ENCODE data around the gene ELOVL7. TPM values are rescaled to one million over a fixed set of nuclear protein-coding genes. Genes with fewer than 3 reads are reported as not detected.

Gene ELOVL7
- total and polyA plus RNA-seq, 2 of the 8 experiments (the other 6 are each of a cell fraction or from before 2014, with no cell fraction given), result 3.1 to 5.1 TPM

DNA sequence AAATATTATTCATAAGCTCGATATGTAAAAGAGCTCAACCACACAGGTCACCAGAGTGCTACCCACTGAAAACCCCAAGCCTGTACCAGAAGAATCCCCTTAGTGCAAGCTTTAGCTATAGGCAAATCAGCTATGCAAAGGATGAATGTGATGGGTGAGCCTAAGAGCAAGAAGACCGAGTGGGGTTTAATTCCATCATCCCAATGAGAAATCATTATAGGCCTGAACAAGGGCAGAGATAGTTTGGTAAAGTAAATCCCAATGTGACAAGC lies 21.8 kb downstream of the ELOVL7 start:
- no peaks in the 10 kb centered on the region for H4K20me1 ChIP-seq (replicated peaks in 1 of 2; ENCODE audit: control insufficient read depth in 1 of 2, insufficient read depth in 2 of 2, low read length in 2 of 2)
- no peak overlapping the region for H2BK120ac ChIP-seq (replicated peaks; ENCODE audit: low read depth, low read length)
- H2BK5ac ChIP-seq (ENCODE audit: low read depth, low read length), result no peak overlapping the region
- no peak overlapping the region for H2AFZ ChIP-seq (ENCODE audit: low read length)
- no peak overlapping the region for H2AK5ac ChIP-seq (ENCODE audit: low read depth, low read length)
- H3K23ac ChIP-seq (ENCODE audit: insufficient read length), result no peak overlapping the region
- H3K9ac ChIP-seq (replicated peaks in 1 of 4; ENCODE audit: extremely low read depth in 1 of 4, low read depth in 3 of 4, low read length in 3 of 4), result no peak overlapping the region
- H4K91ac ChIP-seq (replicated peaks; ENCODE audit: insufficient read length, low read length), result no peak overlapping the region
- H4K8ac ChIP-seq (ENCODE audit: extremely low read depth, insufficient read depth, low read length), result no peak overlapping the region
- 89% methylated on average over 2 of the region's 2 CpGs; no CpG with 5 or more reads in 1 of the 2 experiments for WGBS, 2 experiments (ENCODE audit: extremely low coverage in 1 of 2, insufficient coverage in 1 of 2, insufficient read length in 1 of 2, insufficient replicate concordance in 2 of 2, low coverage in 1 of 2, low lambda C conversion rate in 2 of 2, missing lambda C conversion rate in 1 of 2)
- DNase-seq (ENCODE audit: low read depth in 1 of 2, low spot score in 2 of 2) (no peak), FAIRE-seq (no peak)
- H3K27me3 ChIP-seq (replicated peaks in 1 of 4; ENCODE audit: control insufficient read depth in 3 of 4, extremely low read depth in 1 of 4, insufficient read depth in 3 of 4, low read length in 3 of 4), result no peaks in the 10 kb centered on the region
- no peak overlapping the region for H3K4ac ChIP-seq (replicated peaks; ENCODE audit: insufficient read length, low read depth, low read length)
- H3K79me2 ChIP-seq (ENCODE audit: control insufficient read depth in 1 of 2, insufficient read depth in 2 of 2, low read length in 2 of 2), result no peaks in the 10 kb centered on the region
- H3K56ac ChIP-seq (replicated peaks; ENCODE audit: insufficient read length, low read depth, low read length), result no peak overlapping the region
- no peak overlapping the region for H3K27ac ChIP-seq (ENCODE audit: low read depth, low read length)
- no peak overlapping the region for H3K18ac ChIP-seq (ENCODE audit: extremely low read depth, low read length)
- H3K23me2 ChIP-seq (ENCODE audit: low read depth, low read length), result no peaks in the 10 kb centered on the region; the same call in 1 of the 2 replicates
- no peaks in the 10 kb centered on the region for H3K79me1 ChIP-seq (ENCODE audit: low read depth, low read length)
- H3K14ac ChIP-seq (ENCODE audit: insufficient read length), result no peak overlapping the region
- no peak overlapping the region for H3K4me2 ChIP-seq (ENCODE audit: insufficient read depth in 1 of 2, low read depth in 2 of 2, low read length in 2 of 2)
- no peak overlapping the region for H3K4me3 ChIP-seq (ENCODE audit: extremely low read depth in 1 of 4, insufficient read depth in 2 of 4, low read depth in 3 of 4, low read length in 4 of 4)
- CTCF ChIA-PET (ENCODE audit: partially characterized antibody), result interaction anchor here (1.0 kb wide), 2 partner anchors 26 to 79 kb away, joined by 3 read pairs; no protein-coding TSS in a partner anchor
- no peak overlapping the region for H2BK15ac ChIP-seq (ENCODE audit: low read length)
- no peaks in the 10 kb centered on the region for H3K9me3 ChIP-seq (ENCODE audit: insufficient read depth in 2 of 2, low read depth in 1 of 2, low read length in 1 of 2)
- POLR2A ChIA-PET (ENCODE audit: partially characterized antibody), result no interaction called here
- no peaks in the 10 kb centered on the region for H3K4me1 ChIP-seq (replicated peaks in 1 of 4; ENCODE audit: control insufficient read depth in 3 of 4, insufficient read depth in 4 of 4, low read length in 3 of 4)
- H3K36me3 ChIP-seq (ENCODE audit: control insufficient read depth in 2 of 4, insufficient read depth in 4 of 4, low read length in 3 of 4), result no peaks in the 10 kb centered on the region
- H4K5ac ChIP-seq (ENCODE audit: insufficient read length, low read depth, low read length), result no peak overlapping the region
- no peak overlapping the region for H2BK12ac ChIP-seq (ENCODE audit: low read depth, low read length)
- no peak overlapping the region for H2BK20ac ChIP-seq (ENCODE audit: low read length)
- no peak for TF ChIP-seq ASH2L (IDR thresholded peaks at IDR 0.05; ENCODE audit: low read length)
- no peak for TF ChIP-seq FOSL1 (IDR thresholded peaks at IDR 0.05; ENCODE audit: insufficient read depth, low read depth, low read length)
- TF ChIP-seq RBBP5 (IDR thresholded peaks at IDR 0.05; ENCODE audit: borderline replicate concordance, low read depth, low read length), result no peak
- no peak for TF ChIP-seq CEBPB (IDR thresholded peaks at IDR 0.05; ENCODE audit: low read depth, low read length)
- TF ChIP-seq ZNF274 (IDR thresholded peaks at IDR 0.05; ENCODE audit: borderline replicate concordance, extremely low read depth, low read length), result no peak
- no peak for TF ChIP-seq RNF2 (IDR thresholded peaks at IDR 0.05; ENCODE audit: borderline replicate concordance, low read depth, low read length, missing control alignments, poor library complexity, severe bottlenecking)
- no peak for TF ChIP-seq CTBP2 (IDR thresholded peaks at IDR 0.05; ENCODE audit: borderline replicate concordance, insufficient read depth, insufficient read length, low read length)
- TF ChIP-seq PHF8 (conservative IDR thresholded peaks at IDR 0.05; ENCODE audit: low read depth, low read length), result no peak
- no peak for TF ChIP-seq CBX5 (IDR thresholded peaks at IDR 0.05; ENCODE audit: low read depth, low read length)
- no peak for TF ChIP-seq BACH1 (IDR thresholded peaks at IDR 0.05; ENCODE audit: low read length)
- TF ChIP-seq POLR2AphosphoS5 (IDR thresholded peaks at IDR 0.05; ENCODE audit: low read depth, low read length), result no peak
- TF ChIP-seq KDM5A (IDR thresholded peaks at IDR 0.05; ENCODE audit: low read length), result no peak
- no peak for TF ChIP-seq SRF (IDR thresholded peaks at IDR 0.05; ENCODE audit: low read depth, low read length)
- no peak for TF ChIP-seq EZH2 (IDR thresholded peaks at IDR 0.05; ENCODE audit: low read depth, low read length, severe bottlenecking)
- TF ChIP-seq SIN3A (conservative IDR thresholded peaks at IDR 0.05 in 1 of 2, IDR thresholded peaks at IDR 0.05 in 1 of 2; ENCODE audit: low read depth in 1 of 2, low read length in 2 of 2), result no peak
